Endodermal cell (in vitro differentiated cells): ENCODE data around the gene IRF2BP2. TPM values are rescaled to one million over a fixed set of nuclear protein-coding genes. Genes with fewer than 3 reads are reported as not detected.

ENCODE experiments used
- DNase-seq: peaks from one replicate; pipeline ENCODE4 v3.0.0-alpha.2; 2017
- H3K27ac ChIP-seq: 2 replicates; pipeline ENCODE4 v1.5.1; 2013; ENCODE audit warnings: mild to moderate bottlenecking, low read depth, low read length, moderate library complexity
- H3K27me3 ChIP-seq: 2 replicates; pipeline ENCODE4 v1.6.1; 2013; ENCODE audit warnings: mild to moderate bottlenecking, low read length, moderate library complexity; ENCODE audit not compliant: insufficient read depth, control insufficient read depth, poor library complexity, severe bottlenecking
- H3K36me3 ChIP-seq: 2 replicates; pipeline ENCODE4 v1.7.0; 2013; ENCODE audit warnings: mild to moderate bottlenecking, low read length, moderate library complexity; ENCODE audit not compliant: control insufficient read depth, insufficient read depth
- H3K4me1 ChIP-seq: one replicate; pipeline ENCODE4 v1.7.0; 2013; ENCODE audit warnings: low read length; ENCODE audit not compliant: control insufficient read depth, insufficient read depth
- H3K4me3 ChIP-seq: 2 replicates; pipeline ENCODE4 v1.5.1; 2013; ENCODE audit warnings: mild to moderate bottlenecking, low read length, moderate library complexity
- H3K9ac ChIP-seq: 2 replicates; pipeline ENCODE4 v1.6.1; 2013; ENCODE audit warnings: mild to moderate bottlenecking, low read length, moderate library complexity; ENCODE audit not compliant: poor library complexity, severe bottlenecking; ENCODE audit errors: extremely low read depth
- H3K9me3 ChIP-seq: 2 replicates; pipeline ENCODE4 v1.6.1; 2013; ENCODE audit warnings: mild to moderate bottlenecking, low read length, moderate library complexity; ENCODE audit not compliant: control insufficient read depth
- H3K27ac Mint-ChIP-seq: 2 replicates; pipeline ENCODE4 v1.8.0; 2020; ENCODE audit warnings: mixed read lengths
- H3K27me3 Mint-ChIP-seq: 2 replicates; pipeline ENCODE4 v1.8.0; 2021; ENCODE audit warnings: mild to moderate bottlenecking, mixed read lengths; ENCODE audit not compliant: insufficient read depth
- H3K36me3 Mint-ChIP-seq: 2 replicates; pipeline ENCODE4 v1.8.0; 2020; ENCODE audit warnings: low read depth, mixed read lengths
- H3K4me1 Mint-ChIP-seq: 2 replicates; pipeline ENCODE4 v1.8.0; 2020; ENCODE audit warnings: mixed read lengths
- H3K4me3 Mint-ChIP-seq: 2 replicates; pipeline ENCODE4 v1.8.0; 2020; ENCODE audit warnings: mild to moderate bottlenecking, moderate library complexity, mixed read lengths
- H3K9me3 Mint-ChIP-seq: 2 replicates; pipeline ENCODE4 v1.8.0; 2020; ENCODE audit warnings: mild to moderate bottlenecking, mixed read lengths
- WGBS, 2 experiments: methylation state at CpG; one replicate each; pipeline versions ENCODE4 v1.1.5 to v1.1.7; 2013; ENCODE audit warnings: missing lambda C conversion rate in 2 of 2, mixed read lengths in 1 of 2; ENCODE audit not compliant: insufficient coverage in 1 of 2, insufficient read length in 1 of 2; 5-methylcytosine and 5-hydroxymethylcytosine counted together
- total RNA-seq, 2 donors: library from RNA; stranded (reverse); fragmentation: NEBNext Ultra II Directional in 1 of 2; extraction: Animal tissue kit (Norgen Biotek cat#: 25700) in 1 of 2; gene quantifications; 2 replicates in 1 of 2; 3 replicates in 1 of 2; pipeline ENCODE4 v1.2.1, GENCODE V29; 2021
- TF ChIP-seq, protein P1 (sequence below): fragments of 200-600 bp; sonication (generic); conservative IDR thresholded peaks from 2 replicates; pipeline ENCODE4 v1.5.0; 2021; ENCODE audit warnings: antibody characterized with exemption, mild to moderate bottlenecking

The IRF2BP2 gene
- total RNA-seq, 2 donors from 2014 or later: 41.6 to 45.7 TPM

DNA sequence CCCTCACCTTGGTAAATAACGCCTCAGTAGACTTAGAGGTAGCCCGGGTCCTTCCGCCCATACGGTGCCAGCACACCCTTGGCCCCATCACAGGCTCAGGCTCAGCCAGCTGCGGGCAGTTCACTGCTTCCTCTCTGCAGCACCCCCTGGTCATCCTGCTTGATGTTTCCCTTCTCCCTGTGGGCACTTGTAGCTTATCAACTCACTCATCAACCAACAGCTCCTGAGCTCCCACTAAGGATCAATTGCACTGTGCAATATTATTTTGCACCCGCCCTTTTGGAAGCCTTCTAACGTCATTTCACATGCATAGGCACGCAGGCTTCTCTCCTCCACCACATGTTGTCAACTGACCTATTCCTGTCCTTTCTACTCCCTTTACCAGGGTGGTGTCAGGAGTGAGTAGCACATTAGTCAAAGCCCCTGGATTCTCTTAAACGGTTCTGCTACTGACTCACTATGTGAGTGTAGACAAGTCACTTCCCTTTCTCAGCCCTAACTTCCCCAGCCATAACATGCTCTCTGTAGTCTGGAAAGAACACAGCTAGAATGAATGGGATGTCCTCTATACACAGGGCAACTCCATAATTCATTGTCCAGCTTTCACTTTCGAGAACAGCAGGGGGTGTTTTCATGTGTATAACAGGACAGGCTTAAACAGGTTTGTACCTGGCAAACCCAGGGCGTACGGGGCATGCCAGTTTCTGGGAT lies 47.1 kb upstream of the IRF2BP2 start:
- peaks cover 28% of the 10 kb centered on the region for H3K4me1 Mint-ChIP-seq
- H3K4me3 ChIP-seq: no peak overlapping the region
- no peaks in the 10 kb centered on the region for H3K9me3 Mint-ChIP-seq
- no peaks in the 10 kb centered on the region for H3K36me3 Mint-ChIP-seq
- no peak overlapping the region for H3K27ac ChIP-seq
- H3K9ac ChIP-seq: no peak overlapping the region
- H3K9me3 ChIP-seq: no peaks in the 10 kb centered on the region
- TF ChIP-seq, protein P1, sequence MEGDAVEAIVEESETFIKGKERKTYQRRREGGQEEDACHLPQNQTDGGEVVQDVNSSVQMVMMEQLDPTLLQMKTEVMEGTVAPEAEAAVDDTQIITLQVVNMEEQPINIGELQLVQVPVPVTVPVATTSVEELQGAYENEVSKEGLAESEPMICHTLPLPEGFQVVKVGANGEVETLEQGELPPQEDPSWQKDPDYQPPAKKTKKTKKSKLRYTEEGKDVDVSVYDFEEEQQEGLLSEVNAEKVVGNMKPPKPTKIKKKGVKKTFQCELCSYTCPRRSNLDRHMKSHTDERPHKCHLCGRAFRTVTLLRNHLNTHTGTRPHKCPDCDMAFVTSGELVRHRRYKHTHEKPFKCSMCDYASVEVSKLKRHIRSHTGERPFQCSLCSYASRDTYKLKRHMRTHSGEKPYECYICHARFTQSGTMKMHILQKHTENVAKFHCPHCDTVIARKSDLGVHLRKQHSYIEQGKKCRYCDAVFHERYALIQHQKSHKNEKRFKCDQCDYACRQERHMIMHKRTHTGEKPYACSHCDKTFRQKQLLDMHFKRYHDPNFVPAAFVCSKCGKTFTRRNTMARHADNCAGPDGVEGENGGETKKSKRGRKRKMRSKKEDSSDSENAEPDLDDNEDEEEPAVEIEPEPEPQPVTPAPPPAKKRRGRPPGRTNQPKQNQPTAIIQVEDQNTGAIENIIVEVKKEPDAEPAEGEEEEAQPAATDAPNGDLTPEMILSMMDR: no peak
- no peaks in the 10 kb centered on the region for H3K36me3 ChIP-seq
- H3K4me1 ChIP-seq: peaks cover 5% of the 10 kb centered on the region
- no peaks in the 10 kb centered on the region for H3K27me3 Mint-ChIP-seq
- H3K4me3 Mint-ChIP-seq: no peak overlapping the region
- H3K27me3 ChIP-seq: no peaks in the 10 kb centered on the region
- DNase-seq: no peak
- WGBS, 2 experiments: 89 to 100% methylated on average over 6 to 12 of the region's 12 CpGs
- no peak overlapping the region for H3K27ac Mint-ChIP-seq

DNA sequence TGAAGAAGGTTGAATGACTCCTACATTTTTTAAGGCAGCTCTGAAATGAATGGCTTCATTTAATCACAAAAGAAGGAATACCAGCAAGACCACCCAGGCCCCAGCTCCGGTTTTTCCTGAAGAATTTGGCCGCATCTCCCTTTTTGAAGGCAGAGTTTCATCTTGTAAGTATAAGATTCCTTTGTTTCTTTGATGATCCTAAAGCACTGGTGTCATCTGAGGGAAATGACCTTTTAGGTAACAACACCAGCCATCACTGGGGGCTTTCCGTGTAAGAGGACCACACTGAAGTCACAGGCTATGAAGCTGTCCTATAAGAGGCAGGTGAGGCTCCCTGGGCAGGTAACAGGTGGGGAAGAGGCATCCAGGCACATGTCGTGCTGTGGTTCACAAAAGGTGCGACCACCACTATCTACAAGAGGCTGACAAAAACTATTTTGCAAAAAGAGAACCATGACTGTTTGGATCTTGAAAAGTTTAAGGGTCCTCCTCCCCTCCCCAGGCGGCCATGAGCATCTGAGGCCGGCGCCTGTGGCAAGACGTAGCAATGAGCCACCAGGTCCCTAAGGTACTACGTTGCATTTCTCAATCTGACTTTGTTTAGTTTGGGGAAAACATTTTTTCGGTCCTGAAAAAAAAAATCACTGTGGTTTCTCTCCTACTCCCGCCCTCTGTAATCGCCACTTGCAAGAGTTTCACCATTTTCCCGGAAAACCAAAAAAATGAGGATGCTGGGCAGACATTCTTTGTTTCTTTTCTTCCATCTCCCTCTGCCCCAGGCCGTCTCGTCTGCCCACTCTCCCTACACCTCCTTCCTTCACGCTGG lies 46.3 kb upstream of the IRF2BP2 start:
- no peaks in the 10 kb centered on the region for H3K36me3 Mint-ChIP-seq
- Histone ChIP-seq H3K27ac (no peak overlapping the region), H3K9me3 (no peaks in the 10 kb centered on the region), H3K4me1 (peaks cover 5% of the 10 kb centered on the region), H3K9ac (no peak overlapping the region), H3K36me3 (no peaks in the 10 kb centered on the region), H3K4me3 (no peak overlapping the region), H3K27me3 (no peaks in the 10 kb centered on the region)
- no peak overlapping the region for H3K27ac Mint-ChIP-seq
- no peak overlapping the region for H3K4me3 Mint-ChIP-seq
- TF ChIP-seq, protein P1: no peak
- H3K9me3 Mint-ChIP-seq: no peaks in the 10 kb centered on the region
- H3K4me1 Mint-ChIP-seq: peaks cover 28% of the 10 kb centered on the region
- H3K27me3 Mint-ChIP-seq: no peaks in the 10 kb centered on the region
- 88 to 93% methylated on average over 12 to 17 of the region's 17 CpGs for WGBS, 2 experiments
- DNase-seq: no peak

DNA sequence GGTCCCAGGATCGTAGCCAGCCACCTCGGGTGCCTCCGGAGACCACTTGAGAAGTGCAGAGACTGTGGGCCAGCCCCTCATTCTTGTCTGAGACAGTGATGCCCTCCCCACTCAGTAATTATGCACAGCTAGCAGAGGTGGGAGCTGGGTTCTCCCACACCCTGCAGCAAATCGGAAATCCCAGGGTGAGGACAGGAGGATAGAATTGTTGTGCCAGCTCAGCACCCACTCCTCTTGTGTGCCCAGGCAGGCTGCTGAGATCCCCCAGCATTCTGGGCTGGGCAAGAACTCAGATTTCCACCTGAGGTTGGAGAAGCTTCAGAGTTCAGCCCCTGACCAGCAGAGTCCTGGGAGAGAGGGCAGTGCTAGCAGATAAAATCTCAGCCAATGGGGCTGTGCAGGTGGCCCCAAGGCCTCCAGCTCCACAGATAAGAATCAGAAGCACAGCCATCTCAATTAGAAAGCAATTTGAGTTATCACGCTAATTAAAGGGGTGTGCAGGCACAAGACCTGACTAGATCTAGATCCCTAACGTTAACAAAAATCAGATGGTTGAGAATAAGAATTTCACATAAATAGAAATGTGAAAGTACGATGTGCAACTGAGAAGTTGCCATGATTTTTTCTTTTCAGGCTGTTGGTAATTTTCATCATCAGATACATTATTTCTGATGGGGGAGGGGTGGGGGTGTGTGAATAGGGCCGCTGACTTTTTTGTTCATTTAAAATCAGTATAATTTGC lies 45.5 kb upstream of the IRF2BP2 start:
- Histone ChIP-seq H3K27ac (no peak overlapping the region), H3K27me3 (no peaks in the 10 kb centered on the region), H3K9ac (no peak overlapping the region), H3K4me3 (no peak overlapping the region), H3K4me1 (peaks cover 5% of the 10 kb centered on the region), H3K9me3 (no peaks in the 10 kb centered on the region), H3K36me3 (no peaks in the 10 kb centered on the region)
- Mint-ChIP-seq H3K4me3 (no peak overlapping the region), H3K9me3 (no peaks in the 10 kb centered on the region), H3K27me3 (no peaks in the 10 kb centered on the region), H3K4me1 (peaks cover 28% of the 10 kb centered on the region), H3K27ac (no peak overlapping the region), H3K36me3 (no peaks in the 10 kb centered on the region)
- DNase-seq: no peak
- 86 to 90% methylated on average over 4 to 8 of the region's 8 CpGs for WGBS, 2 experiments
- TF ChIP-seq, protein P1: no peak
